ENCODE data around the gene USP1. TPM values are rescaled to one million over a fixed set of nuclear protein-coding genes. Genes with fewer than 3 reads are reported as not detected.

Gene USP1
- total RNA-seq, 4 donors from 2014 or later = 14.6 to 31.3 (median 24.7) TPM

DNA sequence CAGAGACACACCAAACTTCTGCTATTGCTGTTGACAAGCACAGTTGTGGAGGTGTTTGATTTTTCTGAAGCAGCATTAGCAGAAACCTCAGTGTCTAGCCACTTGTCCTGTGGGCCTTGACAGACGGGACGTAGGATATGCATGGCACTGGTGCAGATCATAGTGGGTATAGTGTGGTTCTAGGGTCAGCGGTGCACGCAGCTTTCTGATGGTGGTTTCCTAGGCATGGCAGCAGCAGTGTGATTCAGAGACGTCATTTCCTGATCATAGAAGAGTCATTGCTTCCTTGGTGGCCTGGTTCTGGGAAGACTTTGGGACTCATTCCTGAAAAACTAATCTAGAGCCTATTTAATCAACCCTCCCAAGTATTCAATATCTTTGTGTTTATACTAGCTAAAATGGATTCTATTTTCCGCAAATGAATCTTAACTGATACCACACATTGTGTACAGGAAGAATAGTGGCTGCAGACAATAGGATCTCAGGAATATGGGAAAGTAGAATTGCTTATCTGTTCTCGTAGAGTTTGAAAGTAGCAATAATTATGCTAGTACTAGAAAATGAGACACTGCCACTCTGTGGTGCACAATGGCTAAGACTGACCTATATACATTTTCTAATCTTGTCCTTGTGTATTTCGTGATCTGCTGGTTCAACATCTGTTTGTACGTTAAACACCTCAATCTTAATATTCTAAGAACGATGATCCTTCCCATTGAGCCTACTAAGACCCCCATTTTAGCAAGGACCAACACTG, 2.8 kb upstream of the USP1 start:
- Histone ChIP-seq H3K27me3 (no peaks in the 10 kb centered on the region), H3K36me3 (no peaks in the 10 kb centered on the region), H3K4me3 (no peak overlapping the region), H3K27ac (no peak overlapping the region), H3K4me1 (peaks cover 5 to 23% (median 9%) of the 10 kb centered on the region in 3 donors), H3K9me3 (no peaks in the 10 kb centered on the region)
- DNase-seq = no peak
- intact Hi-C loops (cut with DNase I) = no loop called here
- TF ChIP-seq, protein P1, sequence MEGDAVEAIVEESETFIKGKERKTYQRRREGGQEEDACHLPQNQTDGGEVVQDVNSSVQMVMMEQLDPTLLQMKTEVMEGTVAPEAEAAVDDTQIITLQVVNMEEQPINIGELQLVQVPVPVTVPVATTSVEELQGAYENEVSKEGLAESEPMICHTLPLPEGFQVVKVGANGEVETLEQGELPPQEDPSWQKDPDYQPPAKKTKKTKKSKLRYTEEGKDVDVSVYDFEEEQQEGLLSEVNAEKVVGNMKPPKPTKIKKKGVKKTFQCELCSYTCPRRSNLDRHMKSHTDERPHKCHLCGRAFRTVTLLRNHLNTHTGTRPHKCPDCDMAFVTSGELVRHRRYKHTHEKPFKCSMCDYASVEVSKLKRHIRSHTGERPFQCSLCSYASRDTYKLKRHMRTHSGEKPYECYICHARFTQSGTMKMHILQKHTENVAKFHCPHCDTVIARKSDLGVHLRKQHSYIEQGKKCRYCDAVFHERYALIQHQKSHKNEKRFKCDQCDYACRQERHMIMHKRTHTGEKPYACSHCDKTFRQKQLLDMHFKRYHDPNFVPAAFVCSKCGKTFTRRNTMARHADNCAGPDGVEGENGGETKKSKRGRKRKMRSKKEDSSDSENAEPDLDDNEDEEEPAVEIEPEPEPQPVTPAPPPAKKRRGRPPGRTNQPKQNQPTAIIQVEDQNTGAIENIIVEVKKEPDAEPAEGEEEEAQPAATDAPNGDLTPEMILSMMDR (IDR thresholded peaks at IDR 0.05) = no peak
- TF ChIP-seq POLR2A (IDR thresholded peaks at IDR 0.05) = no peak
- 77 to 86% methylated on average over 10 of the region's 10 CpGs for WGBS, 2 donors

DNA sequence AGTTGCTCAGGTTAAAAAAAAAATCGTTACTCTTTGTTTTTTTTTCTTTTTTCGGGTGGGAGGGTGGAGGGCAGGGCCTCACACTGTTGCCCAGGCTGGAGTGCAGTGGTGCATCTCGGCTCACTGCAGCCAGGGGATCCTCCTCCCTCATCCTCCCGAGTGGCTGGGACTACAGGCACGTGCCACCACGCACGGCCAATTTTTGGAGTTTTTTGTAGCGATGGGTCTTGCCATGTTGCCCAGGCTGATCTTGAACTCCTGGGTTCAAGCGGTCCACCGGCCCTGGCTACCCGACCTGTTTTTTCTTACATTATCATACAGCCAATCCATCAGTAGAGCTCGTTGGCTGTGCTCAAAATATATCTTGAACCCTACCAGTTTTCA, 2.2 kb upstream of the USP1 start:
- WGBS, 2 donors = 94 to 95% methylated on average over 11 to 12 of the region's 12 CpGs
- H3K36me3 ChIP-seq = no peaks in the 10 kb centered on the region
- H3K4me3 ChIP-seq = no peak overlapping the region
- intact Hi-C loops (cut with DNase I) = no loop called here
- H3K9me3 ChIP-seq = no peaks in the 10 kb centered on the region
- TF ChIP-seq, protein P1 (IDR thresholded peaks at IDR 0.05) = no peak
- no peak for TF ChIP-seq POLR2A (IDR thresholded peaks at IDR 0.05)
- H3K4me1 ChIP-seq = peaks cover 9 to 29% (median 15%) of the 10 kb centered on the region in 3 donors
- DNase-seq = no peak
- no peaks in the 10 kb centered on the region for H3K27me3 ChIP-seq
- H3K27ac ChIP-seq = no peak overlapping the region

DNA sequence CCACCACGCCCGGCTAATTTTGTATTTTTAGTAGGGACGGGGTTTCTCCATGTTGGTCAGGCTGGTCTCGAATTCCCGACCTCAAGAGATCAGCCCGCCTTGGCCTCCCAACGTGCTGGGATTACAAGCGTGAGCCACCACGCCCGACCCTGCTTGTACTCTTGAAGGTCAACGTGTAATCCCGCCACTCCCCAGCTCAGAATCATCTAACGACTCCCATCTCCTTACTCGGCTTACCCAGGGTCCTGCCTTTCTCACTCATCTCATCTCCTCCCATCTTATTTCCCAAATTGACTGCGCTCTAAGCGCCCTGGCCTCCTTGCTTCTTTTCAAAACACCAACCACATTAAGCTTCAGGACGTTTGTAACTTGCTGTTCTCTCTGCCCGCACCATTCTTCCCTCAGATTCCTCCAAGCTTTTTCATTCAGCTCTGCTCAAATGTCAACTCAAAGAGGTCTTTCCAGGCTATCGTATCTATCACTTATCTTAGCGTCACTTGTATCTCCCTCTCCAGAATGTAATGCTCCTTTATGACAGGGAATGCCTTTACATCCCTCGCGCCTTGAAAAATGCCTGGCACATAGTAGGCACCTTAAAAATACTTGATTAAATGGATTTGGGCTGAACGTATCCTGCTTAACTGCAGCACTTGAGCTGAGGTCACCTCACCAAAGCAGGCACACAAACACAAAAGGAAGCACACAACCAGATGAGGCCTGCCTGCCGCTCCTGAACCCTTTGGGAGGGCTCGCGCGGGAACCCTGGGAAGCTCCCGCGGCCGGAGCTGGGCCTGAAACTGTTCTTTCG, 1.4 kb upstream of the USP1 start:
- peaks cover 12 to 37% (median 21%) of the 10 kb centered on the region in 3 donors for H3K4me1 ChIP-seq
- DNase-seq = no peak
- no peaks in the 10 kb centered on the region for H3K36me3 ChIP-seq
- TF ChIP-seq, protein P1 (IDR thresholded peaks at IDR 0.05) = no peak
- no peak for TF ChIP-seq POLR2A (IDR thresholded peaks at IDR 0.05)
- H3K4me3 ChIP-seq = peak overlapping the region; percentile 76 to 99 (median 96)
- intact Hi-C loops (cut with DNase I) = no loop called here
- no peaks in the 10 kb centered on the region for H3K27me3 ChIP-seq
- no peaks in the 10 kb centered on the region for H3K9me3 ChIP-seq
- 53 to 61% methylated on average over 24 to 28 of the region's 31 CpGs for WGBS, 2 donors
- peak overlapping the region; percentile 98 to 99 (median 99) for H3K27ac ChIP-seq

DNA sequence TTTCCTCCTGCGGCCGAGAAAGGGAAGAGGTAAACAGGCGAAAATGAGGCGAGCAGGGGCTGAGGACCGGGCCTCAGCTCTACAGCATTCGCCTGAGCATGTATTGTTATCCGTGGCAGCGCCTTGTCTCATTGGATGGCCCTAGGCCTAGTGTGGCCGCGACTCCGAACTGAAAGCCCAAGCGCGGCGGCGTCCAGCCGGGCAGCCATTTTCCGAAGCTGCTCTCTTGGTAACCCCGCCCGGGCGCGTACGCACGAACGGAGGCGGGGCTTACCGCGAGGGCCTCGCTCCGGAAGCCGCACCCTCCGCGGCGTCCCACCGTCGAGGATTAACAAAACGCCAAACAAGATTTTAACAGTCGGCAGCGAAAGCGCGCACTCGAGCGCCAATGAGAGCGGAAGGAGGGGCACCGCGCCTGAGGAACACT, 797 bp upstream of the USP1 start:
- TF ChIP-seq, protein P1 (IDR thresholded peaks at IDR 0.05) = peak in 1 of 6 experiments; percentile 4
- TF ChIP-seq POLR2A (IDR thresholded peaks at IDR 0.05) = peak in 3 of 4 donors; percentile 90 to 92 (median 91)
- Histone ChIP-seq H3K4me1 (peaks cover 12 to 43% (median 21%) of the 10 kb centered on the region in 3 donors), H3K4me3 (peak overlapping the region; percentile 76 to 99 (median 96)), H3K27ac (peak overlapping the region; percentile 98 to 99 (median 99)), H3K27me3 (no peaks in the 10 kb centered on the region), H3K36me3 (no peaks in the 10 kb centered on the region), H3K9me3 (no peaks in the 10 kb centered on the region)
- intact Hi-C loops (cut with DNase I) = no loop called here
- no peak for DNase-seq
- WGBS, 2 donors = 0% methylated on average over 15 to 20 of the region's 45 CpGs
